Measurements from ENCODE around the gene EEIG2. TPM values are rescaled to one million over a fixed set of nuclear protein-coding genes. Genes with fewer than 3 reads are reported as not detected.

Gene EEIG2
- total RNA-seq, 1 donor from 2014 or later = 13.3 TPM

- no peak overlapping the region for H3K4me3 Mint-ChIP-seq (ENCODE audit: unreplicated experiment)
- no peak for TF ChIP-seq CTCF (IDR thresholded peaks at IDR 0.05)
- H3K4me1 Mint-ChIP-seq (ENCODE audit: unreplicated experiment) = peaks cover 19% of the 10 kb centered on the region
- no peak overlapping the region for H3K27ac Mint-ChIP-seq (ENCODE audit: unreplicated experiment)
- DNase-seq (ENCODE audit: extremely low spot score, unreplicated experiment) = no peak
- no peaks in the 10 kb centered on the region for H3K27me3 Mint-ChIP-seq (ENCODE audit: unreplicated experiment)
- no peaks in the 10 kb centered on the region for H3K9me3 Mint-ChIP-seq (ENCODE audit: unreplicated experiment)
- no peaks in the 10 kb centered on the region for H3K36me3 Mint-ChIP-seq (ENCODE audit: unreplicated experiment)
Observed at GRCh38 chr1:108565512-108565911, 5.6 kb downstream of the EEIG2 start.

GRCh38 chr1:108568589-108568988, 8.7 kb downstream of the EEIG2 start:
- no peaks in the 10 kb centered on the region for H3K36me3 Mint-ChIP-seq (ENCODE audit: unreplicated experiment)
- H3K9me3 Mint-ChIP-seq (ENCODE audit: unreplicated experiment) = no peaks in the 10 kb centered on the region
- H3K4me3 Mint-ChIP-seq (ENCODE audit: unreplicated experiment) = no peak overlapping the region
- peaks cover 2% of the 10 kb centered on the region for H3K4me1 Mint-ChIP-seq (ENCODE audit: unreplicated experiment)
- H3K27me3 Mint-ChIP-seq (ENCODE audit: unreplicated experiment) = no peaks in the 10 kb centered on the region
- TF ChIP-seq CTCF (IDR thresholded peaks at IDR 0.05) = no peak
- no peak overlapping the region for H3K27ac Mint-ChIP-seq (ENCODE audit: unreplicated experiment)
- DNase-seq (ENCODE audit: extremely low spot score, unreplicated experiment) = no peak

- no peak for DNase-seq (ENCODE audit: extremely low spot score, unreplicated experiment)
- TF ChIP-seq CTCF (IDR thresholded peaks at IDR 0.05) = no peak
- H3K4me1 Mint-ChIP-seq (ENCODE audit: unreplicated experiment) = peaks cover 3% of the 10 kb centered on the region
- no peaks in the 10 kb centered on the region for H3K36me3 Mint-ChIP-seq (ENCODE audit: unreplicated experiment)
- H3K27ac Mint-ChIP-seq (ENCODE audit: unreplicated experiment) = no peak overlapping the region
- H3K9me3 Mint-ChIP-seq (ENCODE audit: unreplicated experiment) = no peaks in the 10 kb centered on the region
- H3K27me3 Mint-ChIP-seq (ENCODE audit: unreplicated experiment) = no peaks in the 10 kb centered on the region
- H3K4me3 Mint-ChIP-seq (ENCODE audit: unreplicated experiment) = no peak overlapping the region
Observed at GRCh38 chr1:108569097-108569728, 9.3 kb downstream of the EEIG2 start.

GRCh38 chr1:108570128-108570527, 10.2 kb downstream of the EEIG2 start:
- TF ChIP-seq CTCF (IDR thresholded peaks at IDR 0.05) = peak; percentile 43
- Mint-ChIP-seq H3K4me1 (ENCODE audit: unreplicated experiment) (peaks cover 11% of the 10 kb centered on the region), H3K27me3 (ENCODE audit: unreplicated experiment) (no peaks in the 10 kb centered on the region), H3K36me3 (ENCODE audit: unreplicated experiment) (no peaks in the 10 kb centered on the region), H3K4me3 (ENCODE audit: unreplicated experiment) (no peak overlapping the region), H3K27ac (ENCODE audit: unreplicated experiment) (no peak overlapping the region), H3K9me3 (ENCODE audit: unreplicated experiment) (no peaks in the 10 kb centered on the region)
- DNase-seq (ENCODE audit: extremely low spot score, unreplicated experiment) = no peak

GRCh38 chr1:108570998-108571401, 11.1 kb downstream of the EEIG2 start:
- no peak for DNase-seq (ENCODE audit: extremely low spot score, unreplicated experiment)
- H3K4me3 Mint-ChIP-seq (ENCODE audit: unreplicated experiment) = no peak overlapping the region

More at GRCh38 chr1:108570998-108571401, 11.1 kb downstream of the EEIG2 start:
- Mint-ChIP-seq H3K4me1 (ENCODE audit: unreplicated experiment) (peaks cover 18% of the 10 kb centered on the region), H3K9me3 (ENCODE audit: unreplicated experiment) (no peaks in the 10 kb centered on the region), H3K27ac (ENCODE audit: unreplicated experiment) (no peak overlapping the region), H3K36me3 (ENCODE audit: unreplicated experiment) (no peaks in the 10 kb centered on the region), H3K27me3 (ENCODE audit: unreplicated experiment) (no peaks in the 10 kb centered on the region)
- no peak for TF ChIP-seq CTCF (IDR thresholded peaks at IDR 0.05)

All from osteocyte (in vitro differentiated cells).